ENCODE measurements around the gene NUDT4. TPM values are rescaled to one million over a fixed set of nuclear protein-coding genes. Genes with fewer than 3 reads are reported as not detected.
"Not testable (repeated sequence)": the region's sequence is repeated elsewhere in the genome, so short reads cannot be mapped to it uniquely, and the experiment has no call there.

NUDT4 gene
- total RNA-seq, 1 donor from 2014 or later, result 56.8 TPM

DNA sequence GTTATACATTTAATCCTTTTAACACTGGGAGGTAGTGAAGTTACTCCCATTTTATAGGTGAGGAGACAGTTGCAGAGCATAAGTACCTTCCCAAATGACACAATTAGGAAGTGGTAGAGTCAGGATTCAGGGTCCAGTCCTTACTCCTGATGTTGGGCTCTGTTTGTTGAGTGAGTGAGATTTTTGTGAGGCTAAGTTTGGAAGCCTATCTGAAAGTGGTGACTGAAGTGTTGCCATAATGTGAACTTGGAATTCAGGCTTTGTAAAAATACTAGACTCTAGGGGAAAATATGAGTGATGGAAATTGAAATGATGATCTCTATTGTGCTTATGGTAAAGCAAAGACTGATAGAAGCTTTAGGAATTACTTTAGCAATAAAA lies 2.2 kb downstream of the NUDT4 start:
- H3K27me3 ChIP-seq (ENCODE audit: low read depth), result no peaks in the 10 kb centered on the region
- intact Hi-C loops (cut with DNase I), result no loop called here
- H3K9me3 ChIP-seq, result no peaks in the 10 kb centered on the region
- DNase-seq (no peak), ATAC-seq (no peak)
- peak overlapping the region; percentile 77 for H3K4me3 ChIP-seq
- H3K27ac ChIP-seq, result peak overlapping the region; percentile 89
- H3K4me1 ChIP-seq, result peaks cover 72% of the 10 kb centered on the region
- TF ChIP-seq, protein P1, sequence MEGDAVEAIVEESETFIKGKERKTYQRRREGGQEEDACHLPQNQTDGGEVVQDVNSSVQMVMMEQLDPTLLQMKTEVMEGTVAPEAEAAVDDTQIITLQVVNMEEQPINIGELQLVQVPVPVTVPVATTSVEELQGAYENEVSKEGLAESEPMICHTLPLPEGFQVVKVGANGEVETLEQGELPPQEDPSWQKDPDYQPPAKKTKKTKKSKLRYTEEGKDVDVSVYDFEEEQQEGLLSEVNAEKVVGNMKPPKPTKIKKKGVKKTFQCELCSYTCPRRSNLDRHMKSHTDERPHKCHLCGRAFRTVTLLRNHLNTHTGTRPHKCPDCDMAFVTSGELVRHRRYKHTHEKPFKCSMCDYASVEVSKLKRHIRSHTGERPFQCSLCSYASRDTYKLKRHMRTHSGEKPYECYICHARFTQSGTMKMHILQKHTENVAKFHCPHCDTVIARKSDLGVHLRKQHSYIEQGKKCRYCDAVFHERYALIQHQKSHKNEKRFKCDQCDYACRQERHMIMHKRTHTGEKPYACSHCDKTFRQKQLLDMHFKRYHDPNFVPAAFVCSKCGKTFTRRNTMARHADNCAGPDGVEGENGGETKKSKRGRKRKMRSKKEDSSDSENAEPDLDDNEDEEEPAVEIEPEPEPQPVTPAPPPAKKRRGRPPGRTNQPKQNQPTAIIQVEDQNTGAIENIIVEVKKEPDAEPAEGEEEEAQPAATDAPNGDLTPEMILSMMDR (IDR thresholded peaks at IDR 0.05), result no peak
- no peaks in the 10 kb centered on the region for H3K36me3 ChIP-seq

- peak overlapping the region; percentile 89 for H3K27ac ChIP-seq
- H3K4me1 ChIP-seq, result peaks cover 67% of the 10 kb centered on the region
These were observed 2.9 kb downstream of the NUDT4 start for GRCh38 chr12:93380480-93381121.

DNA sequence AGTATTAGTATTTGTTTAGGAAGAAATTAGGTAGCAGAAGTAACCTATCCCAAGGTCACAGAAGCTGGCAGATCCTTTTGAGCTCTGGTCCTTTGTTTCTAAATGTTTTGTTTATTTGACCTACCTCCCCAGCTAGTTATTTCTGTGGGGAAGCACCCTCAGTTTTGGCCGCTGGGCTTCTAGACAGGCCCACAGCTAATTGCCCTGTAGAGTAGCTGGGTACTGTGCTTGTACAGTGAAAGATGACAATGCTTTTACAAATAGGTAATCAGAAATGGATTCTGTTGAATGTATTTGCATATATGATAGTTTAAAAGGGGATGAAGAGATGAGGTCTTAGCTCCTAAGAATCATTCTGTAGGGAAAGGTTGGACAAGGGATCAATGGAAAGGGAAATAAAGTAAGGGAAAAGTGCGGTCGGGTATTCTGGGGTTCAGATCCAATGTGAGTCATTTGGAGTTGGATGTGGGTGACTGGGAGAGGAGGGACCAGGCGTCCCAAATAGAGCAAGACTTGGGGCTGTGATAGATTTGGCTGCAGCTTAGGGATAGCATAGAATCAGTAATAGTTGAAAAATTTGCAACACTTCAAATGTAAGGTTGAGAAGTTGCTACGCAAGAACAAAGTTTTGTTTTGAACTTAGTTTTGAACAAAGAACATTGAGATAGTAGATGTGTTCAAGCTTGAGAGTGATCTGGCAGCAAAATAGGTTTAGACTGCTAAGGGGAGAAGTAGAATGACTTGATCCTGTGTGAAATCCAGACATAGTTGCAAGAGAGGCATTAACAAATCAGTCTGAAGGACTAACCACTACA lies 3.6 kb downstream of the NUDT4 start:
- Histone ChIP-seq H3K4me1 (peaks cover 59% of the 10 kb centered on the region), H3K4me3 (peak overlapping the region; percentile 77), H3K36me3 (no peaks in the 10 kb centered on the region), H3K9me3 (no peaks in the 10 kb centered on the region), H3K27ac (no peak overlapping the region), H3K27me3 (ENCODE audit: low read depth) (no peaks in the 10 kb centered on the region)
- no peak for ATAC-seq
- intact Hi-C loops (cut with DNase I), result no loop called here
- TF ChIP-seq, protein P1 (IDR thresholded peaks at IDR 0.05), result no peak
- DNase-seq, result no peak

More at GRCh38 chr12:93380480-93381121, 2.9 kb downstream of the NUDT4 start:
- H3K36me3 ChIP-seq, result no peaks in the 10 kb centered on the region
- no peaks in the 10 kb centered on the region for H3K9me3 ChIP-seq
- H3K4me3 ChIP-seq, result peak overlapping the region; percentile 77
- no peak for DNase-seq
- no peaks in the 10 kb centered on the region for H3K27me3 ChIP-seq (ENCODE audit: low read depth)
- ATAC-seq, result no peak
- TF ChIP-seq, protein P1 (IDR thresholded peaks at IDR 0.05), result no peak
- intact Hi-C loops (cut with DNase I), result no loop called here

DNA sequence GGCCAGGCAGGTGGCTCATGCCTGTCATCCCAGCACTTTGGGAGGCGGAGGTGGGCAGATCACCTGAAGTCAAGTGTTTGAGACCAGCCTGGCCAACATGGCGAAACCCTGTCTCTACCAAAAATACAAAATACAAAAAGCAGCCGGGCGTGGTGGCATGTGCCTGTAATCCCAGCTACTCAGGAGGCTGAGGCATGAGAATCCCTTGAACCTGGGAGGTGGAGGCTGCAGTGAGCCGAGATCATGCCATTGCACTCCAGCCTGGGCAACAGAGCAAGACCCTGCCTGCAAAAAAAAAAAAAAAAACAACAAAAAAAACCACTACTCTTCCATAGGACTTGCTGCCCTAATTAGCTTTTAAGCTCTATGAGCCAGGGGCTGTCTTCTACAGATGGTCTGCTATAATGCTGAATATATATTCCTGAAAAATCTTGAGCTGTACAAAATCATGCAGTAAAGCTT lies 4.3 kb downstream of the NUDT4 start:
- H3K4me1 ChIP-seq, result peaks cover 57% of the 10 kb centered on the region
- intact Hi-C loops (cut with DNase I); H3K36me3 ChIP-seq; H3K27ac ChIP-seq; H3K9me3 ChIP-seq; H3K4me3 ChIP-seq; DNase-seq; ATAC-seq; H3K27me3 ChIP-seq (ENCODE audit: low read depth): not testable (repeated sequence)

DNA sequence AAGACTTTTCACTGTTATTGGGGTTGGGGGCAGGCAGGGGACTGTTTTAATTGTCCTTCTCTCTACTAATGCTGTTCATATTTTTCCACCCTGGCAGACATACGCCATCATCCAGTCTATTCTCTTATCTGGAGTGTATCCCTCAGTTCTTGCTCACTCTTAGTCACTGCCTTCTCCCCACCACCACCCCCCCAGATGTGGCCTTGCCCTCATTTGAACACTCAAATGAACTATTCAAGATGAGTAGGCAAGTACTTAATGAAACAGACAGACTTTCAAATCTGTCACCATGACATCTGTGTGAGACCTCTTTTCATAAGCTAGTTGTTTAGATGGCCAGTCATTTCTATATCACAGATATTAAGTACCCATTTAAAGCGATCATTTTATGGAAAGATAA lies 10.1 kb downstream of the NUDT4 start:
- H3K4me3 ChIP-seq, result no peak overlapping the region
- ATAC-seq, result no peak
- no peaks in the 10 kb centered on the region for H3K9me3 ChIP-seq
- intact Hi-C loops (cut with DNase I), result no loop called here
- peaks cover 47% of the 10 kb centered on the region for H3K4me1 ChIP-seq
- H3K27ac ChIP-seq, result no peak overlapping the region
- H3K27me3 ChIP-seq (ENCODE audit: low read depth), result no peaks in the 10 kb centered on the region
- H3K36me3 ChIP-seq, result no peaks in the 10 kb centered on the region
- TF ChIP-seq, protein P1 (IDR thresholded peaks at IDR 0.05), result no peak
- no peak for DNase-seq

DNA sequence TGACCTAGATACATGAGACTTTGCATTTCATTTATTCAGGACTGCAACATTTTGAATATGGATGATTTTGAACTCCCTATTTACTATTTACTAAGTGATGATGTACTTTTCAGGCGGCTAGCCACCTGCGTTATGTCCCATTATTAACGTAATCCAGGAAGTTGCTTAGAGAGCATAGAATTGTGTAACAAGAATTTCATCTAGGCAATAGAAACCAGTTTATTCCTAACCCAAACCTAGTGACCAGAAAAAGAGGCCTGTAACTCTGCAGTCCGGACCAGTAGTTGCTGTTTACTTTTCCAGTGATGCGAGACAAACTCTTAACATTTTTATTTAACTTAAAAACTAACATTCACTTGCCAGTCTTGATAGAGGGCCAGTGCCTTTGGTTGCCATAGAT lies 12.3 kb downstream of the NUDT4 start:
- intact Hi-C loops (cut with DNase I), result no loop called here
- Histone ChIP-seq H3K27ac (no peak overlapping the region), H3K27me3 (ENCODE audit: low read depth) (no peaks in the 10 kb centered on the region), H3K9me3 (no peaks in the 10 kb centered on the region), H3K4me3 (no peak overlapping the region), H3K4me1 (peaks cover 28% of the 10 kb centered on the region), H3K36me3 (peaks cover 4% of the 10 kb centered on the region)
- DNase-seq (no peak), ATAC-seq (peak in 1 of 2 donors; percentile 46)
- TF ChIP-seq, protein P1 (IDR thresholded peaks at IDR 0.05), result no peak
